H9 (cell line): Measurements from ENCODE around the gene AQP5. TPM values are rescaled to one million over a fixed set of nuclear protein-coding genes. Genes with fewer than 3 reads are reported as not detected.

Source experiments
- DNase-seq: peaks from one replicate; pipeline ENCODE4 v3.0.0-alpha.2; 2017
- H2AFZ ChIP-seq: one replicate; pipeline ENCODE4 v1.6.1; 2013; ENCODE audit warnings: mild to moderate bottlenecking, low read length, control low read depth, moderate library complexity
- H2AK5ac ChIP-seq: 2 replicates; pipeline ENCODE4 v1.6.1; 2013; ENCODE audit warnings: low read length, control low read depth, mixed read lengths; ENCODE audit not compliant: insufficient read length
- H2BK120ac ChIP-seq: one replicate; pipeline ENCODE4 v1.6.1; 2013; ENCODE audit warnings: low read depth, mild to moderate bottlenecking, low read length, control low read depth, inconsistent platforms; ENCODE audit not compliant: poor library complexity, severe bottlenecking
- H2BK12ac ChIP-seq: 2 replicates; pipeline ENCODE4 v1.6.1; 2013; ENCODE audit warnings: low read length, control low read depth, mixed read lengths, low read depth; ENCODE audit not compliant: insufficient read length
- H2BK15ac ChIP-seq: 2 replicates; pipeline ENCODE4 v1.6.1; 2013; ENCODE audit warnings: low read depth, low read length, control low read depth
- H2BK20ac ChIP-seq: one replicate; pipeline ENCODE4 v1.6.1; 2013; ENCODE audit warnings: low read depth, mild to moderate bottlenecking, low read length, control low read depth, inconsistent platforms; ENCODE audit not compliant: poor library complexity, severe bottlenecking
- H2BK5ac ChIP-seq: 2 replicates; pipeline ENCODE4 v1.6.1; 2013; ENCODE audit warnings: low read length, control low read depth, mixed read lengths; ENCODE audit not compliant: insufficient read length
- H3K14ac ChIP-seq: 2 replicates; pipeline ENCODE4 v1.6.1; 2013; ENCODE audit warnings: low read length, control low read depth; ENCODE audit not compliant: insufficient read depth
- H3K18ac ChIP-seq: 2 replicates; pipeline ENCODE4 v1.6.1; 2013; ENCODE audit warnings: low read depth, mild to moderate bottlenecking, mixed read lengths, low read length, control low read depth; ENCODE audit not compliant: insufficient read length
- H3K23ac ChIP-seq: 2 replicates; pipeline ENCODE4 v1.6.1; 2013; ENCODE audit warnings: low read length, control low read depth, mixed read lengths, low read depth; ENCODE audit not compliant: insufficient read length
- H3K23me2 ChIP-seq: 2 replicates; pipeline ENCODE4 v1.6.1; 2013; ENCODE audit warnings: low read depth, mild to moderate bottlenecking, mixed read lengths, low read length, control low read depth; ENCODE audit not compliant: insufficient read length, poor library complexity, severe bottlenecking
- H3K27ac ChIP-seq: 2 replicates; pipeline ENCODE4 v1.5.1; 2013; ENCODE audit warnings: low read length, control low read depth, mixed read lengths, low read depth; ENCODE audit not compliant: insufficient read length
- H3K27me3 ChIP-seq: 2 replicates; pipeline ENCODE4 v1.6.1; 2013; ENCODE audit warnings: low read length, control low read depth, inconsistent platforms; ENCODE audit not compliant: insufficient read depth
- H3K4ac ChIP-seq: 2 replicates; pipeline ENCODE4 v1.6.1; 2013; ENCODE audit warnings: low read depth, mild to moderate bottlenecking, control low read depth, inconsistent platforms, low read length, moderate library complexity
- H3K4me1 ChIP-seq: 2 replicates; pipeline ENCODE4 v1.6.1; 2013; ENCODE audit warnings: low read length, control low read depth, inconsistent platforms; ENCODE audit not compliant: insufficient read depth
- H3K4me2 ChIP-seq: 2 replicates; pipeline ENCODE4 v1.6.1; 2013; ENCODE audit warnings: low read length, control low read depth, mixed read lengths; ENCODE audit not compliant: insufficient read length, insufficient read depth
- H3K56ac ChIP-seq: 2 replicates; pipeline ENCODE4 v1.6.1; 2013; ENCODE audit warnings: low read depth, mild to moderate bottlenecking, mixed read lengths, low read length, control low read depth; ENCODE audit not compliant: insufficient read length
- H3K79me1 ChIP-seq: 2 replicates; pipeline ENCODE4 v1.6.1; 2013; ENCODE audit warnings: low read depth, mild to moderate bottlenecking, moderate library complexity, low read length, control low read depth, inconsistent platforms; ENCODE audit not compliant: insufficient read depth, poor library complexity, severe bottlenecking
- H3K79me2 ChIP-seq: 2 replicates; pipeline ENCODE4 v1.6.1; 2013; ENCODE audit warnings: low read length, control low read depth, inconsistent platforms; ENCODE audit not compliant: insufficient read depth
- H3K9ac ChIP-seq: 2 replicates; pipeline ENCODE4 v1.6.1; 2013; ENCODE audit warnings: low read length, control low read depth, mixed read lengths; ENCODE audit not compliant: insufficient read length; ENCODE audit errors: extremely low read depth
- H3K9me3 ChIP-seq: one replicate; pipeline ENCODE4 v1.6.1; 2013; ENCODE audit warnings: low read depth, low read length, inconsistent platforms; ENCODE audit not compliant: control insufficient read depth
- H3T11ph ChIP-seq: one replicate; pipeline ENCODE4 v1.6.1; 2013; ENCODE audit warnings: mild to moderate bottlenecking, low read length, control low read depth, inconsistent platforms
- H4K20me1 ChIP-seq: one replicate; pipeline ENCODE4 v1.6.1; 2013; ENCODE audit not compliant: control insufficient read depth, insufficient read length, insufficient read depth
- H4K5ac ChIP-seq: 2 replicates; pipeline ENCODE4 v1.6.1; 2013; ENCODE audit warnings: low read depth, mild to moderate bottlenecking, mixed read lengths, low read length, control low read depth; ENCODE audit not compliant: insufficient read length
- H4K8ac ChIP-seq: replicated peaks from 2 replicates; pipeline ENCODE4 v1.6.1; 2013; ENCODE audit warnings: low read length, control low read depth, mixed read lengths, low read depth; ENCODE audit not compliant: insufficient read length
- H4K91ac ChIP-seq: 2 replicates; pipeline ENCODE4 v1.6.1; 2013; ENCODE audit warnings: low read depth, mild to moderate bottlenecking, moderate library complexity, mixed read lengths, low read length, control low read depth; ENCODE audit not compliant: insufficient read length
- H3K27ac Mint-ChIP-seq, 3 experiments: 2 replicates in 2 of 3; 3 replicates in 1 of 3; pipeline ENCODE4 v1.8.0; 2020 to 2021; ENCODE audit warnings: mixed read lengths in 3 of 3, mild to moderate bottlenecking in 1 of 3, moderate library complexity in 1 of 3
- H3K27me3 Mint-ChIP-seq: 2 replicates; pipeline ENCODE4 v1.8.0; 2021; ENCODE audit warnings: low read depth, mild to moderate bottlenecking, moderate library complexity, mixed read lengths
- H3K36me3 Mint-ChIP-seq, 3 experiments: 2 replicates in 2 of 3; 3 replicates in 1 of 3; pipeline ENCODE4 v1.8.0; 2020 to 2021; ENCODE audit warnings: low read depth in 3 of 3, mixed read lengths in 3 of 3; ENCODE audit not compliant: insufficient read depth in 1 of 3
- H3K4me1 Mint-ChIP-seq, 2 experiments: 2 replicates each; pipeline ENCODE4 v1.8.0; 2020; ENCODE audit warnings: mixed read lengths in 2 of 2
- H3K4me3 Mint-ChIP-seq, 2 experiments: 2 replicates in 1 of 2; 3 replicates in 1 of 2; pipeline ENCODE4 v1.8.0; 2020 to 2021; ENCODE audit warnings: mild to moderate bottlenecking in 2 of 2, mixed read lengths in 2 of 2, moderate library complexity in 1 of 2
- H3K9me3 Mint-ChIP-seq, 2 experiments: 2 replicates in 1 of 2; 3 replicates in 1 of 2; pipeline ENCODE4 v1.8.0; 2020; ENCODE audit warnings: mild to moderate bottlenecking in 2 of 2, mixed read lengths in 2 of 2, moderate library complexity in 1 of 2
- CTCF ChIP-seq: fragments of 200-600 bp; sonication (generic); conservative IDR thresholded peaks from 3 replicates; pipeline ENCODE4 v1.8.0; 2021; ENCODE audit warnings: antibody characterized with exemption, mild to moderate bottlenecking
- WGBS: extraction: QIAGEN DNeasy Blood & Tissue Kit; methylation state at CpG from one replicate; pipeline ENCODE4 v1.1.7; 2013; ENCODE audit warnings: missing lambda C conversion rate, low lambda C conversion rate, mixed read lengths; ENCODE audit not compliant: insufficient read length; ENCODE audit errors: extremely low coverage; 5-methylcytosine and 5-hydroxymethylcytosine counted together
- total RNA-seq: library from RNA; stranded (reverse); gene quantifications from 2 replicates; pipeline ENCODE4 v1.2.1, GENCODE V29; 2021

The AQP5 gene
- total RNA-seq, 1 experiment from 2014 or later, result 2.8 TPM

- DNase-seq, result no peak
- no peak overlapping the region for H3K56ac ChIP-seq
- no peak overlapping the region for H3K4ac ChIP-seq
- no peaks in the 10 kb centered on the region; the same call in 1 of the 2 replicates for H3K27me3 ChIP-seq
- no peak overlapping the region for H2BK15ac ChIP-seq
- WGBS, result no CpG with 5 or more reads among the region's 14 CpGs
- H3K36me3 Mint-ChIP-seq, result no peaks in the 10 kb centered on the region
- no peak overlapping the region for H4K5ac ChIP-seq
- no peak overlapping the region for H2BK20ac ChIP-seq
- H2BK120ac ChIP-seq, result no peak overlapping the region
- no peaks in the 10 kb centered on the region for H3K23me2 ChIP-seq
- H3K79me1 ChIP-seq, result no peaks in the 10 kb centered on the region
- no peak overlapping the region for H2BK12ac ChIP-seq
- no peaks in the 10 kb centered on the region for H3K9me3 Mint-ChIP-seq
- no peak overlapping the region for H3T11ph ChIP-seq
- H3K9me3 ChIP-seq, result no peaks in the 10 kb centered on the region
- H3K9ac ChIP-seq, result no peak overlapping the region
- no peak overlapping the region for H3K14ac ChIP-seq
- H3K4me1 Mint-ChIP-seq, result peaks cover 19 to 21% of the 10 kb centered on the region in 2 experiments
- H2BK5ac ChIP-seq, result no peak overlapping the region
- H2AFZ ChIP-seq, result no peak overlapping the region
- no peaks in the 10 kb centered on the region for H3K79me2 ChIP-seq
- no peak overlapping the region for H3K4me3 Mint-ChIP-seq
- peaks cover 6% of the 10 kb centered on the region for H3K27me3 Mint-ChIP-seq
- H3K27ac Mint-ChIP-seq, result no peak overlapping the region; a peak in 1 of 7 replicates
- H3K4me2 ChIP-seq, result no peak overlapping the region
- no peak overlapping the region for H3K23ac ChIP-seq
- no peak overlapping the region for H4K8ac ChIP-seq
- H3K27ac ChIP-seq, result no peak overlapping the region
- no peak overlapping the region for H2AK5ac ChIP-seq
- TF ChIP-seq CTCF, result no peak
- H3K18ac ChIP-seq, result no peak overlapping the region
- no peaks in the 10 kb centered on the region for H4K20me1 ChIP-seq
- H4K91ac ChIP-seq, result no peak overlapping the region
- peaks cover 3% of the 10 kb centered on the region; the same call in 1 of the 2 replicates for H3K4me1 ChIP-seq
Observed at GRCh38 chr12:49951411-49952240, 10.0 kb upstream of the AQP5 start.
